ENCODE measurements around the gene LRRC7. TPM values are rescaled to one million over a fixed set of nuclear protein-coding genes. Genes with fewer than 3 reads are reported as not detected.
"Not testable (repeated sequence)": the region's sequence is repeated elsewhere in the genome, so short reads cannot be mapped to it uniquely, and the experiment has no call there.

LRRC7 gene
- total and polyA plus RNA-seq, 8 donors = 3.4 to 5.9 (median 5.1) TPM; not detected in 2

GRCh38 chr1:69919129-69919921 lies 351.6 kb downstream of the LRRC7 start:
- no peaks in the 10 kb centered on the region for H3K36me3 ChIP-seq
- no peak for TF ChIP-seq CTCF (IDR thresholded peaks at IDR 0.05)
- H3K27ac ChIP-seq = no peak overlapping the region
- ATAC-seq (no peak), DNase-seq (peak in 1 of 4 donors; percentile 72)
- H3K9me3 ChIP-seq = peaks cover 0 to 17% of the 10 kb centered on the region in 2 donors
- H3K4me3 ChIP-seq = no peak overlapping the region
- peaks cover 0 to 3% of the 10 kb centered on the region in 2 donors for H3K4me1 ChIP-seq
- intact Hi-C loops (cut with DNase I) = no loop called here
- H3K27me3 ChIP-seq = no peaks in the 10 kb centered on the region

- peak in 1 of 4 donors; percentile 36 for DNase-seq
- peaks cover 0 to 3% of the 10 kb centered on the region in 2 donors for H3K4me1 ChIP-seq
- H3K27me3 ChIP-seq = no peaks in the 10 kb centered on the region
- H3K9me3 ChIP-seq = peaks cover 0 to 17% of the 10 kb centered on the region in 2 donors
- H3K36me3 ChIP-seq = no peaks in the 10 kb centered on the region
- no peak overlapping the region for H3K27ac ChIP-seq
- ATAC-seq = no peak
- no peak overlapping the region for H3K4me3 ChIP-seq
- no peak for TF ChIP-seq CTCF (IDR thresholded peaks at IDR 0.05)
- intact Hi-C loops (cut with DNase I) = no loop called here
Measured at GRCh38 chr1:69919922-69920273, 352.2 kb downstream of the LRRC7 start.

GRCh38 chr1:69920426-69920825 lies 352.7 kb downstream of the LRRC7 start:
- H3K4me3 ChIP-seq = no peak overlapping the region
- no peak for ATAC-seq
- no peaks in the 10 kb centered on the region for H3K27me3 ChIP-seq
- H3K4me1 ChIP-seq = no peaks in the 10 kb centered on the region
- no peak for DNase-seq
- H3K9me3 ChIP-seq = peaks cover 0 to 17% of the 10 kb centered on the region in 2 donors
- H3K27ac ChIP-seq = no peak overlapping the region
- intact Hi-C loops (cut with DNase I) = no loop called here
- no peaks in the 10 kb centered on the region for H3K36me3 ChIP-seq
- TF ChIP-seq CTCF (IDR thresholded peaks at IDR 0.05) = no peak

GRCh38 chr1:69921486-69921885 lies 353.8 kb downstream of the LRRC7 start:
- Histone ChIP-seq H3K9me3 (peaks cover 0 to 17% of the 10 kb centered on the region in 2 donors), H3K36me3 (no peaks in the 10 kb centered on the region), H3K4me3 (no peak overlapping the region), H3K27me3 (no peaks in the 10 kb centered on the region), H3K4me1 (no peaks in the 10 kb centered on the region), H3K27ac (no peak overlapping the region)
- TF ChIP-seq CTCF (IDR thresholded peaks at IDR 0.05) = no peak
- ATAC-seq = no peak
- intact Hi-C loops (cut with DNase I) = no loop called here
- no peak for DNase-seq

GRCh38 chr1:69928234-69928633 lies 360.5 kb downstream of the LRRC7 start:
- intact Hi-C loops (cut with DNase I); H3K4me3 ChIP-seq; H3K36me3 ChIP-seq; H3K27ac ChIP-seq; ATAC-seq; H3K27me3 ChIP-seq; H3K9me3 ChIP-seq; H3K4me1 ChIP-seq: not testable (repeated sequence)
- peak in 1 of 4 donors; percentile 17 for DNase-seq

Measured in left lung (tissue), 10 donors.